Endodermal cell (in vitro differentiated cells): ENCODE measurements around the gene SLC24A4. TPM values are rescaled to one million over a fixed set of nuclear protein-coding genes. Genes with fewer than 3 reads are reported as not detected.

Experiments
- DNase-seq: peaks from one replicate; pipeline ENCODE4 v3.0.0-alpha.2; 2017
- H3K27ac ChIP-seq: 2 replicates; pipeline ENCODE4 v1.5.1; 2013; ENCODE audit warnings: mild to moderate bottlenecking, low read depth, low read length, moderate library complexity
- H3K27me3 ChIP-seq: 2 replicates; pipeline ENCODE4 v1.6.1; 2013; ENCODE audit warnings: mild to moderate bottlenecking, low read length, moderate library complexity; ENCODE audit not compliant: insufficient read depth, control insufficient read depth, poor library complexity, severe bottlenecking
- H3K36me3 ChIP-seq: 2 replicates; pipeline ENCODE4 v1.7.0; 2013; ENCODE audit warnings: mild to moderate bottlenecking, low read length, moderate library complexity; ENCODE audit not compliant: control insufficient read depth, insufficient read depth
- H3K4me1 ChIP-seq: one replicate; pipeline ENCODE4 v1.7.0; 2013; ENCODE audit warnings: low read length; ENCODE audit not compliant: control insufficient read depth, insufficient read depth
- H3K4me3 ChIP-seq: 2 replicates; pipeline ENCODE4 v1.5.1; 2013; ENCODE audit warnings: mild to moderate bottlenecking, low read length, moderate library complexity
- H3K9ac ChIP-seq: 2 replicates; pipeline ENCODE4 v1.6.1; 2013; ENCODE audit warnings: mild to moderate bottlenecking, low read length, moderate library complexity; ENCODE audit not compliant: poor library complexity, severe bottlenecking; ENCODE audit errors: extremely low read depth
- H3K9me3 ChIP-seq: 2 replicates; pipeline ENCODE4 v1.6.1; 2013; ENCODE audit warnings: mild to moderate bottlenecking, low read length, moderate library complexity; ENCODE audit not compliant: control insufficient read depth
- H3K27ac Mint-ChIP-seq: 2 replicates; pipeline ENCODE4 v1.8.0; 2020; ENCODE audit warnings: mixed read lengths
- H3K27me3 Mint-ChIP-seq: 2 replicates; pipeline ENCODE4 v1.8.0; 2021; ENCODE audit warnings: mild to moderate bottlenecking, mixed read lengths; ENCODE audit not compliant: insufficient read depth
- H3K36me3 Mint-ChIP-seq: 2 replicates; pipeline ENCODE4 v1.8.0; 2020; ENCODE audit warnings: low read depth, mixed read lengths
- H3K4me1 Mint-ChIP-seq: 2 replicates; pipeline ENCODE4 v1.8.0; 2020; ENCODE audit warnings: mixed read lengths
- H3K4me3 Mint-ChIP-seq: 2 replicates; pipeline ENCODE4 v1.8.0; 2020; ENCODE audit warnings: mild to moderate bottlenecking, moderate library complexity, mixed read lengths
- H3K9me3 Mint-ChIP-seq: 2 replicates; pipeline ENCODE4 v1.8.0; 2020; ENCODE audit warnings: mild to moderate bottlenecking, mixed read lengths
- CTCF ChIP-seq: fragments of 200-600 bp; sonication (generic); conservative IDR thresholded peaks from 2 replicates; pipeline ENCODE4 v1.5.0; 2021; ENCODE audit warnings: antibody characterized with exemption, mild to moderate bottlenecking
- WGBS, 2 experiments: methylation state at CpG; one replicate each; pipeline versions ENCODE4 v1.1.5 to v1.1.7; 2013; ENCODE audit warnings: missing lambda C conversion rate in 2 of 2, mixed read lengths in 1 of 2; ENCODE audit not compliant: insufficient coverage in 1 of 2, insufficient read length in 1 of 2; 5-methylcytosine and 5-hydroxymethylcytosine counted together
- total RNA-seq, 2 donors: library from RNA; stranded (reverse); fragmentation: NEBNext Ultra II Directional in 1 of 2; extraction: Animal tissue kit (Norgen Biotek cat#: 25700) in 1 of 2; gene quantifications; 2 replicates in 1 of 2; 3 replicates in 1 of 2; pipeline ENCODE4 v1.2.1, GENCODE V29; 2021

Gene SLC24A4
- total RNA-seq, 2 donors from 2014 or later: 0.09 to 0.29 TPM

- 89 to 94% methylated on average over 4 to 5 of the region's 7 CpGs for WGBS, 2 experiments
- Histone ChIP-seq H3K27me3 (no peaks in the 10 kb centered on the region), H3K4me1 (no peaks in the 10 kb centered on the region), H3K9me3 (no peaks in the 10 kb centered on the region), H3K4me3 (no peak overlapping the region), H3K36me3 (no peaks in the 10 kb centered on the region), H3K9ac (no peak overlapping the region), H3K27ac (no peak overlapping the region)
- no peak for DNase-seq
- Mint-ChIP-seq H3K9me3 (peaks cover 8% of the 10 kb centered on the region), H3K27me3 (peaks cover 13% of the 10 kb centered on the region), H3K36me3 (no peaks in the 10 kb centered on the region), H3K4me1 (no peaks in the 10 kb centered on the region), H3K27ac (no peak overlapping the region), H3K4me3 (no peak overlapping the region)
- TF ChIP-seq CTCF: no peak
Observed at GRCh38 chr14:92373336-92373735, 50.4 kb downstream of the SLC24A4 start.

- no peak for DNase-seq
- Histone ChIP-seq H3K9ac (no peak overlapping the region), H3K36me3 (no peaks in the 10 kb centered on the region), H3K9me3 (no peaks in the 10 kb centered on the region), H3K4me1 (no peaks in the 10 kb centered on the region), H3K27ac (no peak overlapping the region), H3K27me3 (peaks cover 9% of the 10 kb centered on the region), H3K4me3 (no peak overlapping the region)
- no peaks in the 10 kb centered on the region for H3K36me3 Mint-ChIP-seq
- no peak for TF ChIP-seq CTCF
- no peak overlapping the region for H3K4me3 Mint-ChIP-seq
- H3K4me1 Mint-ChIP-seq: no peaks in the 10 kb centered on the region
- H3K27me3 Mint-ChIP-seq: peaks cover 30% of the 10 kb centered on the region
- H3K9me3 Mint-ChIP-seq: no peaks in the 10 kb centered on the region
- 89 to 93% methylated on average over 10 of the region's 10 CpGs for WGBS, 2 experiments
- peak overlapping the region; percentile 62 for H3K27ac Mint-ChIP-seq
Observed at GRCh38 chr14:92380131-92380530, 57.2 kb downstream of the SLC24A4 start.

GRCh38 chr14:92380582-92380981 is 57.6 kb downstream of the SLC24A4 start:
- H3K27ac ChIP-seq: no peak overlapping the region
- H3K9me3 ChIP-seq: no peaks in the 10 kb centered on the region
- TF ChIP-seq CTCF: no peak
- H3K9ac ChIP-seq: no peak overlapping the region
- no peaks in the 10 kb centered on the region for H3K36me3 ChIP-seq
- 91 to 97% methylated on average over 5 to 9 of the region's 9 CpGs for whole genome bisulfite sequencing, 2 experiments
- Mint-ChIP-seq H3K27ac (no peak overlapping the region), H3K4me3 (no peak overlapping the region), H3K27me3 (peaks cover 30% of the 10 kb centered on the region), H3K9me3 (no peaks in the 10 kb centered on the region), H3K4me1 (no peaks in the 10 kb centered on the region), H3K36me3 (no peaks in the 10 kb centered on the region)
- peaks cover 9% of the 10 kb centered on the region for H3K27me3 ChIP-seq
- H3K4me1 ChIP-seq: no peaks in the 10 kb centered on the region
- no peak for DNase-seq
- no peak overlapping the region for H3K4me3 ChIP-seq
